ENCODE data around the gene ATXN7L1. TPM values are rescaled to one million over a fixed set of nuclear protein-coding genes. Genes with fewer than 3 reads are reported as not detected.

ATXN7L1 gene
- total RNA-seq, 4 donors from 2014 or later = 4.6 to 12.5 (median 10.1) TPM

GRCh38 chr7:105622106-105622731 lies 254.2 kb downstream of the ATXN7L1 start:
- no peaks in the 10 kb centered on the region for H3K27me3 ChIP-seq
- TF ChIP-seq CTCF (IDR thresholded peaks at IDR 0.05) (no peak), EP300 (IDR thresholded peaks at IDR 0.05) (no peak)
- DNase-seq (ENCODE audit: extremely low spot score) = no peak
- H3K4me3 ChIP-seq = no peak overlapping the region
- peaks cover 0 to 3% (median 0%) of the 10 kb centered on the region in 4 donors for H3K9me3 ChIP-seq
- H3K4me1 ChIP-seq = peaks cover 12 to 20% (median 19%) of the 10 kb centered on the region in 4 donors
- peak overlapping the region in 3 of 4 donors; percentile 27 to 65 (median 28) for H3K27ac ChIP-seq (replicated peaks in 1 of 4)
- peaks cover 0 to 58% (median 32%) of the 10 kb centered on the region in 4 donors for H3K36me3 ChIP-seq
- intact Hi-C loops (cut with DNase I) = no loop called here
- 68% methylated on average over 14 of the region's 15 CpGs for WGBS

GRCh38 chr7:105621617-105622016 lies 254.8 kb downstream of the ATXN7L1 start:
- WGBS = 42% methylated on average over 3 of the region's 3 CpGs
- Histone ChIP-seq H3K4me1 (peaks cover 12 to 20% (median 19%) of the 10 kb centered on the region in 4 donors), H3K27ac (replicated peaks in 1 of 4) (peak overlapping the region; percentile 19 to 65 (median 28)), H3K9me3 (peaks cover 0 to 3% (median 0%) of the 10 kb centered on the region in 4 donors), H3K36me3 (peaks cover 0 to 55% (median 31%) of the 10 kb centered on the region in 4 donors), H3K4me3 (no peak overlapping the region), H3K27me3 (no peaks in the 10 kb centered on the region)
- DNase-seq (ENCODE audit: extremely low spot score) = no peak
- TF ChIP-seq POLR2AphosphoS5 (IDR thresholded peaks at IDR 0.05) (peak in 1 of 2 donors; percentile 14), POLR2A (IDR thresholded peaks at IDR 0.05; ENCODE audit: low read depth) (no peak), CTCF (IDR thresholded peaks at IDR 0.05) (no peak)
- intact Hi-C loops (cut with DNase I) = no loop called here

GRCh38 chr7:105621176-105621575 lies 255.2 kb downstream of the ATXN7L1 start:
- H3K27me3 ChIP-seq = no peaks in the 10 kb centered on the region
- no peak for TF ChIP-seq CTCF (IDR thresholded peaks at IDR 0.05)
- DNase-seq (ENCODE audit: extremely low spot score) = no peak
- H3K36me3 ChIP-seq = peaks cover 0 to 55% (median 30%) of the 10 kb centered on the region in 4 donors
- H3K9me3 ChIP-seq = peaks cover 0 to 2% (median 0%) of the 10 kb centered on the region in 4 donors
- 28% methylated on average over 2 of the region's 2 CpGs for WGBS
- H3K4me3 ChIP-seq = no peak overlapping the region
- peaks cover 12 to 20% (median 19%) of the 10 kb centered on the region in 4 donors for H3K4me1 ChIP-seq
- intact Hi-C loops (cut with DNase I) = no loop called here
- H3K27ac ChIP-seq (replicated peaks in 1 of 4) = peak overlapping the region in 2 of 4 donors; percentile 27 to 65

- Histone ChIP-seq H3K27me3 (no peaks in the 10 kb centered on the region), H3K4me3 (no peak overlapping the region), H3K4me1 (peaks cover 12 to 20% (median 19%) of the 10 kb centered on the region in 4 donors), H3K36me3 (peaks cover under 1 to 64% (median 39%) of the 10 kb centered on the region in 4 donors), H3K27ac (replicated peaks in 1 of 4) (no peak overlapping the region), H3K9me3 (no peaks in the 10 kb centered on the region)
- no peak for DNase-seq (ENCODE audit: extremely low spot score)
- no peak for TF ChIP-seq CTCF (IDR thresholded peaks at IDR 0.05)
- TF ChIP-seq EP300 (IDR thresholded peaks at IDR 0.05) = no peak
- TF ChIP-seq POLR2A (IDR thresholded peaks at IDR 0.05; ENCODE audit: low read depth) = no peak
- TF ChIP-seq POLR2AphosphoS5 (IDR thresholded peaks at IDR 0.05) = no peak
- WGBS = 100% methylated on average over 4 of the region's 4 CpGs
- intact Hi-C loops (cut with DNase I) = no loop called here
These were observed 256.8 kb downstream of the ATXN7L1 start for GRCh38 chr7:105619590-105619989.

GRCh38 chr7:105618016-105618296 lies 258.4 kb downstream of the ATXN7L1 start:
- Histone ChIP-seq H3K27me3 (no peaks in the 10 kb centered on the region), H3K36me3 (peaks cover 16 to 64% (median 44%) of the 10 kb centered on the region in 4 donors), H3K4me1 (peaks cover 12 to 20% (median 19%) of the 10 kb centered on the region in 4 donors), H3K4me3 (no peak overlapping the region), H3K27ac (replicated peaks in 1 of 4) (no peak overlapping the region), H3K9me3 (no peaks in the 10 kb centered on the region)
- WGBS = 85% methylated on average over 5 of the region's 5 CpGs
- TF ChIP-seq POLR2AphosphoS5 (IDR thresholded peaks at IDR 0.05) (no peak), EP300 (IDR thresholded peaks at IDR 0.05) (no peak), CTCF (IDR thresholded peaks at IDR 0.05) (no peak), POLR2A (IDR thresholded peaks at IDR 0.05; ENCODE audit: low read depth) (no peak)
- intact Hi-C loops (cut with DNase I) = no loop called here
- no peak for DNase-seq (ENCODE audit: extremely low spot score)

Data from esophagus muscularis mucosa (tissue), 4 donors.